Measurements from ENCODE around the gene TNNT1. TPM values are rescaled to one million over a fixed set of nuclear protein-coding genes. Genes with fewer than 3 reads are reported as not detected.

Gene TNNT1
- not detected for total RNA-seq

GRCh38 chr19:55149078-55150003, at the start of gene TNNT1:
Gene TNNT1 (minus strand): TSS chr19:55149206. CDS start chr19:55147157, 2,049 bp downstream.
- Mint-ChIP-seq H3K27ac (no peak within 1 kb of the TSS), H3K4me3 (no peak within 1 kb of the TSS), H3K4me1 (peaks cover 14% of the 10 kb centered on the region), H3K9me3 (peaks cover 14% of the 10 kb centered on the region), H3K27me3 (peaks cover 44% of the 10 kb centered on the region), H3K36me3 (peaks cover 5% of the 10 kb centered on the region)
- no peak for DNase-seq
- no peak for ATAC-seq (ENCODE audit: low read depth)
- POLR2A ChIA-PET: no interaction called here

- Mint-ChIP-seq H3K4me3 (no peak overlapping the region), H3K36me3 (no peaks in the 10 kb centered on the region), H3K27me3 (peaks cover 17% of the 10 kb centered on the region), H3K4me1 (no peaks in the 10 kb centered on the region), H3K27ac (no peak overlapping the region), H3K9me3 (no peaks in the 10 kb centered on the region)
- POLR2A ChIA-PET: interaction anchor here (0.5 kb wide), 1 partner anchor 374 kb away, joined by 3 read pairs; no protein-coding TSS in a partner anchor
- no peak for DNase-seq
- no peak for ATAC-seq (ENCODE audit: low read depth)
Measured at GRCh38 chr19:55198651-55199050, 49.6 kb upstream of the TNNT1 start.

- Mint-ChIP-seq H3K27me3 (peaks cover 18% of the 10 kb centered on the region), H3K9me3 (no peaks in the 10 kb centered on the region), H3K36me3 (no peaks in the 10 kb centered on the region), H3K4me3 (no peak overlapping the region), H3K27ac (no peak overlapping the region), H3K4me1 (peaks cover 2% of the 10 kb centered on the region)
- ATAC-seq (ENCODE audit: low read depth) (no peak), DNase-seq (no peak)
- POLR2A ChIA-PET: no interaction called here
Measured at GRCh38 chr19:55197528-55197927, 48.5 kb upstream of the TNNT1 start.

- H3K36me3 Mint-ChIP-seq: no peaks in the 10 kb centered on the region
- no peak overlapping the region for H3K27ac Mint-ChIP-seq
- H3K4me1 Mint-ChIP-seq: peaks cover 2% of the 10 kb centered on the region
- POLR2A ChIA-PET: no interaction called here
- H3K9me3 Mint-ChIP-seq: no peaks in the 10 kb centered on the region
- no peak for ATAC-seq (ENCODE audit: low read depth)
- peaks cover 13% of the 10 kb centered on the region for H3K27me3 Mint-ChIP-seq
- no peak for DNase-seq
- H3K4me3 Mint-ChIP-seq: no peak overlapping the region
Measured at GRCh38 chr19:55196803-55197202, 47.8 kb upstream of the TNNT1 start.

- H3K27ac Mint-ChIP-seq: no peak overlapping the region
- H3K27me3 Mint-ChIP-seq: peaks cover 9% of the 10 kb centered on the region
- POLR2A ChIA-PET: interaction anchor here (0.7 kb wide), 2 partner anchors 8 to 60 kb away, joined by 3 to 5 read pairs; no protein-coding TSS in a partner anchor
- ATAC-seq (ENCODE audit: low read depth) (no peak), DNase-seq (no peak)
- peaks cover under 1% of the 10 kb centered on the region for H3K36me3 Mint-ChIP-seq
- H3K9me3 Mint-ChIP-seq: no peaks in the 10 kb centered on the region
- H3K4me1 Mint-ChIP-seq: peaks cover 12% of the 10 kb centered on the region
- no peak overlapping the region for H3K4me3 Mint-ChIP-seq
Measured at GRCh38 chr19:55193481-55193880, 44.5 kb upstream of the TNNT1 start.

- Mint-ChIP-seq H3K9me3 (no peaks in the 10 kb centered on the region), H3K4me1 (peaks cover 23% of the 10 kb centered on the region), H3K27ac (peak overlapping the region; percentile 73), H3K4me3 (peak overlapping the region; percentile 81), H3K27me3 (peaks cover 11% of the 10 kb centered on the region), H3K36me3 (peaks cover 1% of the 10 kb centered on the region)
- POLR2A ChIA-PET: no interaction called here
- no peak for ATAC-seq (ENCODE audit: low read depth)
- DNase-seq: no peak
Measured at GRCh38 chr19:55189403-55189835, 40.4 kb upstream of the TNNT1 start.

GRCh38 chr19:55188625-55189024, 39.6 kb upstream of the TNNT1 start:
- Mint-ChIP-seq H3K27me3 (peaks cover 8% of the 10 kb centered on the region), H3K4me1 (peaks cover 29% of the 10 kb centered on the region), H3K4me3 (peak overlapping the region; percentile 81), H3K27ac (peak overlapping the region; percentile 85), H3K36me3 (peaks cover 1% of the 10 kb centered on the region), H3K9me3 (no peaks in the 10 kb centered on the region)
- DNase-seq: no peak
- POLR2A ChIA-PET: no interaction called here
- peak; percentile 65 for ATAC-seq (ENCODE audit: low read depth)

GRCh38 chr19:55186080-55186479, 37.1 kb upstream of the TNNT1 start:
- Mint-ChIP-seq H3K27ac (no peak overlapping the region), H3K4me3 (no peak overlapping the region), H3K9me3 (no peaks in the 10 kb centered on the region), H3K4me1 (peaks cover 27% of the 10 kb centered on the region), H3K36me3 (peaks cover 1% of the 10 kb centered on the region), H3K27me3 (peaks cover 12% of the 10 kb centered on the region)
- ATAC-seq (ENCODE audit: low read depth) (no peak), DNase-seq (no peak)
- POLR2A ChIA-PET: no interaction called here

- DNase-seq (no peak), ATAC-seq (ENCODE audit: low read depth) (no peak)
- H3K27me3 Mint-ChIP-seq: peaks cover 41% of the 10 kb centered on the region
- H3K27ac Mint-ChIP-seq: no peak overlapping the region
- H3K4me3 Mint-ChIP-seq: no peak overlapping the region
- peaks cover 31% of the 10 kb centered on the region for H3K4me1 Mint-ChIP-seq
- H3K36me3 Mint-ChIP-seq: no peaks in the 10 kb centered on the region
- H3K9me3 Mint-ChIP-seq: no peaks in the 10 kb centered on the region
- POLR2A ChIA-PET: interaction anchor here (2.3 kb wide), 1 partner anchor 78 kb away, joined by 5 read pairs; the partner anchor contains the start of gene PPP6R1
Measured at GRCh38 chr19:55181740-55182139, 32.7 kb upstream of the TNNT1 start.

- Mint-ChIP-seq H3K27me3 (peaks cover 54% of the 10 kb centered on the region), H3K4me3 (peak within 1 kb of the TSS; percentile 75), H3K4me1 (peaks cover 29% of the 10 kb centered on the region), H3K27ac (peak within 1 kb of the TSS; percentile 58), H3K9me3 (peaks cover 2% of the 10 kb centered on the region), H3K36me3 (no peaks in the 10 kb centered on the region)
- DNase-seq (peak; percentile 87), ATAC-seq (ENCODE audit: low read depth) (peak; percentile 50)
- POLR2A ChIA-PET: interaction anchor here (0.9 to 2.3 kb wide), 4 partner anchors 75 to 228 kb away, joined by 3 to 6 read pairs (median 4); partner anchors contain the start of genes PPP6R1, TMEM238 and UBE2S
Measured at GRCh38 chr19:55179606-55180484, 30.8 kb upstream of the TNNT1 start, which contains the start of gene SYT5. Gene SYT5 (minus strand): TSS chr19:55180289. CDS start chr19:55179041, 1,248 bp downstream.

GRCh38 chr19:55178781-55179599, 30.0 kb upstream of the TNNT1 start:
- peak; percentile 94 for DNase-seq
- H3K4me3 Mint-ChIP-seq: peak overlapping the region; percentile 75
- H3K4me1 Mint-ChIP-seq: peaks cover 30% of the 10 kb centered on the region
- H3K27ac Mint-ChIP-seq: peak overlapping the region; percentile 58
- POLR2A ChIA-PET: interaction anchor here (1.3 to 1.7 kb wide), 2 partner anchors 76 to 228 kb away, joined by 4 to 6 read pairs; partner anchors contain the start of gene UBE2S
- peaks cover 60% of the 10 kb centered on the region for H3K27me3 Mint-ChIP-seq
- no peaks in the 10 kb centered on the region for H3K36me3 Mint-ChIP-seq
- ATAC-seq (ENCODE audit: low read depth): peak; percentile 74
- peaks cover 2% of the 10 kb centered on the region for H3K9me3 Mint-ChIP-seq

GRCh38 chr19:55176076-55176475, 27.1 kb upstream of the TNNT1 start:
- H3K36me3 Mint-ChIP-seq: no peaks in the 10 kb centered on the region
- H3K27ac Mint-ChIP-seq: no peak overlapping the region
- H3K4me1 Mint-ChIP-seq: peaks cover 32% of the 10 kb centered on the region

More at GRCh38 chr19:55176076-55176475, 27.1 kb upstream of the TNNT1 start:
- Mint-ChIP-seq H3K27me3 (peaks cover 79% of the 10 kb centered on the region), H3K9me3 (peaks cover 2% of the 10 kb centered on the region), H3K4me3 (no peak overlapping the region)
- DNase-seq (no peak), ATAC-seq (ENCODE audit: low read depth) (no peak)
- POLR2A ChIA-PET: no interaction called here
